ENCODE results near the gene IGF1R. TPM values are rescaled to one million over a fixed set of nuclear protein-coding genes. Genes with fewer than 3 reads are reported as not detected.

IGF1R gene
- total RNA-seq, 1 experiment from 2014 or later: 16.3 TPM

GRCh38 chr15:98937413-98938104 is 289.2 kb downstream of the IGF1R start:
- Histone ChIP-seq H3K4me1 (ENCODE audit: control insufficient read depth in 1 of 2, insufficient read depth in 2 of 2, low read length in 2 of 2) (no peaks in the 10 kb centered on the region), H3K4me3 (replicated peaks in 1 of 2; ENCODE audit: low read depth in 1 of 2, low read length in 2 of 2) (no peak overlapping the region), H3K9me2 (ENCODE audit: insufficient read depth) (no peaks in the 10 kb centered on the region), H3K27me3 (ENCODE audit: insufficient read depth, low read length) (no peaks in the 10 kb centered on the region), H3K36me3 (ENCODE audit: control insufficient read depth in 1 of 2, insufficient read depth in 2 of 2, low read length in 2 of 2) (no peaks in the 10 kb centered on the region), H3K9me3 (ENCODE audit: control insufficient read depth in 1 of 2, insufficient read depth in 1 of 2, low read depth in 1 of 2, low read length in 2 of 2) (no peaks in the 10 kb centered on the region), H3K4me2 (ENCODE audit: low read length) (no peak overlapping the region), H2AFZ (ENCODE audit: low read depth, low read length, poor library complexity, severe bottlenecking) (no peak overlapping the region), H3K27ac (ENCODE audit: low read depth, low read length) (no peak overlapping the region), H3K9ac (ENCODE audit: low read length) (no peak overlapping the region), H4K20me1 (ENCODE audit: insufficient read depth) (no peaks in the 10 kb centered on the region), H3K79me2 (ENCODE audit: insufficient read depth, low read length) (no peaks in the 10 kb centered on the region)
- CTCF ChIA-PET: no interaction called here
- RAD21 ChIA-PET (ENCODE audit: low non-redundant PET in 1 of 2, low total read pairs in 2 of 2, uncharacterized antibody in 2 of 2, unreplicated experiment in 2 of 2): no interaction called here
- TF ChIP-seq SRF (IDR thresholded peaks at IDR 0.05; ENCODE audit: low read depth) (no peak), EZH2phosphoT487 (IDR thresholded peaks at IDR 0.05; ENCODE audit: borderline replicate concordance) (no peak)
- no peak for DNase-seq (ENCODE audit: low read depth, low spot score)
- BruUV-seq (replicated peaks): no TSS peak
- POLR2A ChIA-PET: no interaction called here
- intact Hi-C loops (cut with micrococcal nuclease): no loop called here
- no peak for ATAC-seq

GRCh38 chr15:98938105-98938417 is 289.7 kb downstream of the IGF1R start:
- Histone ChIP-seq H3K27me3 (ENCODE audit: insufficient read depth, low read length) (no peaks in the 10 kb centered on the region), H4K20me1 (ENCODE audit: insufficient read depth) (no peaks in the 10 kb centered on the region), H3K4me1 (ENCODE audit: control insufficient read depth in 1 of 2, insufficient read depth in 2 of 2, low read length in 2 of 2) (no peaks in the 10 kb centered on the region), H3K4me3 (replicated peaks in 1 of 2; ENCODE audit: low read depth in 1 of 2, low read length in 2 of 2) (no peak overlapping the region), H3K27ac (ENCODE audit: low read depth, low read length) (no peak overlapping the region), H3K9ac (ENCODE audit: low read length) (no peak overlapping the region), H3K4me2 (ENCODE audit: low read length) (no peak overlapping the region), H3K9me3 (ENCODE audit: control insufficient read depth in 1 of 2, insufficient read depth in 1 of 2, low read depth in 1 of 2, low read length in 2 of 2) (no peaks in the 10 kb centered on the region), H3K79me2 (ENCODE audit: insufficient read depth, low read length) (no peaks in the 10 kb centered on the region), H3K9me2 (ENCODE audit: insufficient read depth) (no peaks in the 10 kb centered on the region), H2AFZ (ENCODE audit: low read depth, low read length, poor library complexity, severe bottlenecking) (no peak overlapping the region), H3K36me3 (ENCODE audit: control insufficient read depth in 1 of 2, insufficient read depth in 2 of 2, low read length in 2 of 2) (no peaks in the 10 kb centered on the region)
- TF ChIP-seq ELF1 (IDR thresholded peaks at IDR 0.05; ENCODE audit: borderline replicate concordance, low read depth): no peak
- TF ChIP-seq EGR1 (IDR thresholded peaks at IDR 0.05; ENCODE audit: low read depth): no peak
- no peak for TF ChIP-seq CBX3 (IDR thresholded peaks at IDR 0.05; ENCODE audit: low read depth)
- TF ChIP-seq ATF3 (IDR thresholded peaks at IDR 0.05): no peak
- no peak for TF ChIP-seq ZFX (IDR thresholded peaks at IDR 0.05)
- TF ChIP-seq FOSL1 (IDR thresholded peaks at IDR 0.05; ENCODE audit: low read depth): no peak
- TF ChIP-seq SIN3A (IDR thresholded peaks at IDR 0.05; ENCODE audit: low read depth): no peak
- TF ChIP-seq CEBPB (IDR thresholded peaks at IDR 0.05; ENCODE audit: low read depth): no peak
- TF ChIP-seq EZH2phosphoT487 (IDR thresholded peaks at IDR 0.05; ENCODE audit: borderline replicate concordance): no peak
- TF ChIP-seq ZBTB33 (IDR thresholded peaks at IDR 0.05; ENCODE audit: extremely low read depth, insufficient replicate concordance, low read length): no peak
- no peak for TF ChIP-seq POLR2A (IDR thresholded peaks at IDR 0.05; ENCODE audit: borderline replicate concordance, extremely low read depth, insufficient read depth, insufficient read length)
- no peak for TF ChIP-seq SP1 (IDR thresholded peaks at IDR 0.05; ENCODE audit: low read depth)
- TF ChIP-seq POLR2AphosphoS5 (IDR thresholded peaks at IDR 0.05; ENCODE audit: low read depth, low read length): no peak
- no peak for TF ChIP-seq TCF7L2 (IDR thresholded peaks at IDR 0.05; ENCODE audit: borderline replicate concordance, extremely low read depth, insufficient read depth, insufficient read length)
- no peak for TF ChIP-seq SRF (IDR thresholded peaks at IDR 0.05; ENCODE audit: low read depth)
- BruUV-seq (replicated peaks): no TSS peak
- ATAC-seq (no peak), DNase-seq (ENCODE audit: low read depth, low spot score) (no peak)
- CTCF ChIA-PET: no interaction called here
- RAD21 ChIA-PET (ENCODE audit: low non-redundant PET in 1 of 2, low total read pairs in 2 of 2, uncharacterized antibody in 2 of 2, unreplicated experiment in 2 of 2): no interaction called here
- intact Hi-C loops (cut with micrococcal nuclease): no loop called here
- POLR2A ChIA-PET: no interaction called here
